Chondrocyte (in vitro differentiated cells): ENCODE data around the gene MTHFD1L. TPM values are rescaled to one million over a fixed set of nuclear protein-coding genes. Genes with fewer than 3 reads are reported as not detected.

Source experiments
- DNase-seq: peaks from one replicate; pipeline ENCODE4 v3.0.0; 2021; ENCODE audit warnings: mixed read lengths, low spot score
- H3K27ac Mint-ChIP-seq: one replicate; pipeline ENCODE4 v1.8.0; 2021; ENCODE audit warnings: mild to moderate bottlenecking, moderate library complexity, mixed read lengths; ENCODE audit not compliant: unreplicated experiment
- H3K27me3 Mint-ChIP-seq: 2 replicates; pipeline ENCODE4 v1.8.0; 2021; ENCODE audit warnings: low read depth, mixed read lengths
- H3K36me3 Mint-ChIP-seq: 2 replicates; pipeline ENCODE4 v1.8.0; 2021; ENCODE audit warnings: low read depth, mixed read lengths
- H3K4me1 Mint-ChIP-seq: 2 replicates; pipeline ENCODE4 v1.8.0; 2021; ENCODE audit warnings: low read depth, mild to moderate bottlenecking, mixed read lengths
- H3K4me3 Mint-ChIP-seq: one replicate; pipeline ENCODE4 v1.8.0; 2021; ENCODE audit warnings: mild to moderate bottlenecking, moderate library complexity, mixed read lengths; ENCODE audit not compliant: unreplicated experiment
- H3K9me3 Mint-ChIP-seq: 2 replicates; pipeline ENCODE4 v1.8.0; 2021; ENCODE audit warnings: low read depth, mixed read lengths
- total RNA-seq: library from RNA; stranded (reverse); gene quantifications from 3 replicates; pipeline ENCODE4 v1.2.1, GENCODE V29; 2021
- TF ChIP-seq, protein P1 (sequence below): fragments of 200-600 bp; sonication (generic); IDR thresholded peaks from 2 replicates; pipeline ENCODE4 v1.5.0; 2021; ENCODE audit warnings: antibody characterized with exemption, mild to moderate bottlenecking, moderate library complexity

Gene MTHFD1L
- total RNA-seq, 1 donor from 2014 or later, result 93.7 TPM

DNA sequence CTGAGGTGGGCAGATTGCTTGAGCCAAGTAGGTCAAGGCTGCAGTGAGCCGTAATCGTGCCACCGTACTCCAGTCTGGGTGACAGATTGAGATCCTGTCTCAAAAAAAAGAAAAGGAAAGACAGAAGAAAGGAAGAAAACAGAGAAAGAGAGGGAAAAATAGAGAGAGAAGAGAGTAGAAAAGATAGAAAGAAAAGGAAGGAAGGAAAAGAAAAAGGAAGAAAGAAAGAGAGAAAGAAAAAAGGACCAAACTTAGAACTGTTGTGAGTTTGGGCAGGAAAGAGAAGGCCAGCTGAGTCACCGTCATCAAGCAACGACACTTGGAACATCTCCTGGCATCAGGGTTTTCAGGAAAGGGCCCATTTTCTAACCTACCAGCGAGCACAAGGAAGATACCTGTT lies 278.3 kb downstream of the MTHFD1L start:
- no peak for DNase-seq
- Mint-ChIP-seq H3K4me3 (no peak overlapping the region), H3K4me1 (peaks cover 9% of the 10 kb centered on the region), H3K27me3 (no peaks in the 10 kb centered on the region), H3K36me3 (no peaks in the 10 kb centered on the region), H3K27ac (peak overlapping the region; percentile 57), H3K9me3 (peaks cover 7% of the 10 kb centered on the region)
- TF ChIP-seq, protein P1, sequence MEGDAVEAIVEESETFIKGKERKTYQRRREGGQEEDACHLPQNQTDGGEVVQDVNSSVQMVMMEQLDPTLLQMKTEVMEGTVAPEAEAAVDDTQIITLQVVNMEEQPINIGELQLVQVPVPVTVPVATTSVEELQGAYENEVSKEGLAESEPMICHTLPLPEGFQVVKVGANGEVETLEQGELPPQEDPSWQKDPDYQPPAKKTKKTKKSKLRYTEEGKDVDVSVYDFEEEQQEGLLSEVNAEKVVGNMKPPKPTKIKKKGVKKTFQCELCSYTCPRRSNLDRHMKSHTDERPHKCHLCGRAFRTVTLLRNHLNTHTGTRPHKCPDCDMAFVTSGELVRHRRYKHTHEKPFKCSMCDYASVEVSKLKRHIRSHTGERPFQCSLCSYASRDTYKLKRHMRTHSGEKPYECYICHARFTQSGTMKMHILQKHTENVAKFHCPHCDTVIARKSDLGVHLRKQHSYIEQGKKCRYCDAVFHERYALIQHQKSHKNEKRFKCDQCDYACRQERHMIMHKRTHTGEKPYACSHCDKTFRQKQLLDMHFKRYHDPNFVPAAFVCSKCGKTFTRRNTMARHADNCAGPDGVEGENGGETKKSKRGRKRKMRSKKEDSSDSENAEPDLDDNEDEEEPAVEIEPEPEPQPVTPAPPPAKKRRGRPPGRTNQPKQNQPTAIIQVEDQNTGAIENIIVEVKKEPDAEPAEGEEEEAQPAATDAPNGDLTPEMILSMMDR, result no peak

DNA sequence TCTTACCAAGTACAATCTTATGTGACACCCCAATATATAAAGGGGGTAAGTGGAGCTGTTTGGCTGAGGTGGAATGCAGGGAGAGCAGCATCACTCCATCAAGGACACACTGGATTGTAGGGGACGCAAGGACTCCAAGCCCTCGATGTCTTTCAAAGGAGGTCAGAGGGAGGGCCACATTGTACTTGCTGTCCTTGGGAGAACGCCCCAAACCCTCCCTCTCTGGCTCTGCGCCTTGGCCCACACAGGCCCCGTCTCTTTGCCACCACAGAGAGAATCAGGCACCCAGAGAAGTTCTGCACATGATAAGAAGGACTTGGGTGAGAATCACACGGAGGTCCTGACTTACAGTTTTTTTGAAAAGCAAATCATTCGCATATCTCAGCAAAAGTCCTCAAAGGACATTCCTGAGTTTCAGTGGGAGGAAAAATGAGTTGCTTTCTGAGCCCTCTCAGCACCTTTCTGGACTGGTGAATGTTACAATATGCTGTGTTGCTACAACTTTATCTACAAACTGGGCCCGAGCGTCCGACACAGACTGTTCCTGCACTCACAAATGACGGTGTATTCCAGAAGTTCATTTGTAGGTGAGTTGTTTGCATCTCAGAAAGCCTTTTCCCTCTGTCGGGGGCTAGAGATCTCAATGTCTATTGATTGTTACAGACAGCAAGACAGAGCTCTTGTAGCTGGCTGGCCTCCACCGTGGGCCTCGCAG lies 281.8 kb downstream of the MTHFD1L start:
- Mint-ChIP-seq H3K9me3 (peaks cover 4% of the 10 kb centered on the region), H3K27ac (no peak overlapping the region), H3K4me1 (peaks cover 5% of the 10 kb centered on the region), H3K4me3 (no peak overlapping the region), H3K27me3 (no peaks in the 10 kb centered on the region), H3K36me3 (no peaks in the 10 kb centered on the region)
- DNase-seq, result no peak
- TF ChIP-seq, protein P1, result no peak

DNA sequence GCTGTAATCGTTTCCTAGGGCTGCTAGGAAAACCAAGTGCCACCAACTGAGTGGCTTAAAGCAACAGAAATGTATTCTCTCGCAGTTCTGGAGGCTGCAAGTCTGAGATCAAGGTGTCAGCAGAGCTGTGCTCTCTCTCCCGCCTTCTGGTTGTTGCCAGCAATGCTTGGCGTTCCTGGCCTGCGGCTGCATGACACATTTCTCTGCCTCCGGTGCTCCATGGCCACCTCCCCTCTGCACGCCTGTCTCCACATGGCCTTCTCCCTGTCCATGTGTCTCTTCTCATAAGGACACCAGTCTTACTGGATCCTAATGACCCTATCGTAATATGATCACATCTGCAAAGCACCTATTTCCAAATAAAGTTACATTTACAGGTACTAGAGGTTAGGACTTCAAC lies 282.6 kb downstream of the MTHFD1L start:
- TF ChIP-seq, protein P1, result no peak
- H3K4me1 Mint-ChIP-seq, result peaks cover 5% of the 10 kb centered on the region
- H3K27me3 Mint-ChIP-seq, result no peaks in the 10 kb centered on the region
- no peaks in the 10 kb centered on the region for H3K36me3 Mint-ChIP-seq
- peaks cover 4% of the 10 kb centered on the region for H3K9me3 Mint-ChIP-seq
- no peak for DNase-seq
- no peak overlapping the region for H3K4me3 Mint-ChIP-seq
- no peak overlapping the region for H3K27ac Mint-ChIP-seq

DNA sequence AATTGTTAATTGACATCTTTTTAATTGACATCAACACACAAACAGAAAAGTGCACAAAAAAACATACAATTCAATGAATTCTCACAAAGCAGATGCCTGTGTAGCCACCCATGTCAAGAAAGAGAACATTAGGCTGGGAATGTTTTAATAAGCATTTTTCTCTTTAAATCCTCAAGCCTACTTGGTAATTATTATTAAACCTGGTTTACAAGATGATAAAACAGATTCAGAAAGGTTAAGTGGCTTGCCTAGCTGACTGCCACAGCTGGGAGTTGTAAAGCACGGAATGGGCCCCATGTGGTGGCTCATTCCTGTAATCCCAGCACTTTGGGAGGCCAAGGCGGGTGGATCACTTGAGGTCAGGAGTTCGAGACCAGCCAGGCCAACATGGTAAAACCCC lies 284.3 kb downstream of the MTHFD1L start:
- no peaks in the 10 kb centered on the region for H3K36me3 Mint-ChIP-seq
- H3K4me1 Mint-ChIP-seq, result peaks cover 5% of the 10 kb centered on the region
- no peak for DNase-seq
- H3K27me3 Mint-ChIP-seq, result no peaks in the 10 kb centered on the region
- H3K9me3 Mint-ChIP-seq, result peaks cover 4% of the 10 kb centered on the region
- no peak overlapping the region for H3K4me3 Mint-ChIP-seq
- H3K27ac Mint-ChIP-seq, result no peak overlapping the region
- TF ChIP-seq, protein P1, result no peak
